Loucy (cell line): ENCODE data around the gene ZFP69.

ENCODE experiments used
- EZH2phosphoT487 ChIP-seq: fragments of 200-600 bp; IDR thresholded peaks from 2 replicates; pipeline ENCODE4 v1.6.1; 2018; ENCODE audit warnings: antibody characterized with exemption, mild to moderate bottlenecking, moderate library complexity, borderline replicate concordance
- TF ChIP-seq, protein P1 (sequence below): fragments of 200-600 bp; sonication (generic); conservative IDR thresholded peaks from 2 replicates; pipeline ENCODE4 v1.5.1; 2014; ENCODE audit warnings: mild to moderate bottlenecking, antibody characterized with exemption, low read length

GRCh38 chr1:40535732-40536131 lies 58.6 kb downstream of the ZFP69 start:
- TF ChIP-seq, protein P1, sequence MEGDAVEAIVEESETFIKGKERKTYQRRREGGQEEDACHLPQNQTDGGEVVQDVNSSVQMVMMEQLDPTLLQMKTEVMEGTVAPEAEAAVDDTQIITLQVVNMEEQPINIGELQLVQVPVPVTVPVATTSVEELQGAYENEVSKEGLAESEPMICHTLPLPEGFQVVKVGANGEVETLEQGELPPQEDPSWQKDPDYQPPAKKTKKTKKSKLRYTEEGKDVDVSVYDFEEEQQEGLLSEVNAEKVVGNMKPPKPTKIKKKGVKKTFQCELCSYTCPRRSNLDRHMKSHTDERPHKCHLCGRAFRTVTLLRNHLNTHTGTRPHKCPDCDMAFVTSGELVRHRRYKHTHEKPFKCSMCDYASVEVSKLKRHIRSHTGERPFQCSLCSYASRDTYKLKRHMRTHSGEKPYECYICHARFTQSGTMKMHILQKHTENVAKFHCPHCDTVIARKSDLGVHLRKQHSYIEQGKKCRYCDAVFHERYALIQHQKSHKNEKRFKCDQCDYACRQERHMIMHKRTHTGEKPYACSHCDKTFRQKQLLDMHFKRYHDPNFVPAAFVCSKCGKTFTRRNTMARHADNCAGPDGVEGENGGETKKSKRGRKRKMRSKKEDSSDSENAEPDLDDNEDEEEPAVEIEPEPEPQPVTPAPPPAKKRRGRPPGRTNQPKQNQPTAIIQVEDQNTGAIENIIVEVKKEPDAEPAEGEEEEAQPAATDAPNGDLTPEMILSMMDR = no peak
- no peak for TF ChIP-seq EZH2phosphoT487
